Uterus (tissue), 4 donors: Measurements from ENCODE around the gene CPA4. TPM values are rescaled to one million over a fixed set of nuclear protein-coding genes. Genes with fewer than 3 reads are reported as not detected.

ENCODE experiments used
- DNase-seq, 2 donors: peaks; one replicate each; pipeline ENCODE4 v3.0.0-alpha.2; 2019 to 2020
- H3K27ac ChIP-seq, 2 donors: fragments of 200-600 bp; sonication (generic); 1 replicate in 1 of 2; 2 replicates in 1 of 2; pipeline ENCODE4 v1.5.1; 2016 to 2018
- H3K27me3 ChIP-seq, 2 donors: fragments of 200-600 bp; sonication (generic); one replicate each; pipeline ENCODE4 v1.5.1; 2018 to 2019; ENCODE audit warnings: control low read depth in 1 of 2
- H3K36me3 ChIP-seq, 2 donors: fragments of 200-600 bp; sonication (generic); one replicate each; pipeline ENCODE4 v1.5.1; 2019; ENCODE audit warnings: control low read depth in 1 of 2
- H3K4me1 ChIP-seq, 2 donors: fragments of 200-600 bp; sonication (generic); one replicate each; pipeline ENCODE4 v1.5.1; 2018 to 2019; ENCODE audit warnings: control low read depth in 1 of 2
- H3K4me3 ChIP-seq, 2 donors: fragments of 200-600 bp; sonication (generic); 1 replicate in 1 of 2; 2 replicates in 1 of 2; pipeline ENCODE4 v1.5.1; 2018 to 2019; ENCODE audit warnings: mild to moderate bottlenecking in 1 of 2
- H3K9me3 ChIP-seq, 2 donors: fragments of 200-600 bp; sonication (generic); one replicate each; pipeline ENCODE4 v1.5.1; 2019; ENCODE audit warnings: control low read depth in 1 of 2
- POLR2A ChIP-seq, 2 donors: fragments of 450-650 bp; IDR thresholded peaks; one replicate each; pipeline ENCODE4 v1.6.1; 2016; ENCODE audit warnings: antibody characterized with exemption in 2 of 2, mild to moderate bottlenecking in 1 of 2, moderate library complexity in 1 of 2
- intact Hi-C: fragments of 100-400 bp; cut with DNase I; formaldehyde crosslinking; loops from one replicate; pipeline ENCODE4 v1.15.1; 2023; ENCODE audit warnings: low total_unique reads
- total RNA-seq, 4 donors: library from RNA; depleted of rRNA in 3 of 4; stranded (reverse); fragments of >200 nt in 3 of 4; gene quantifications; one replicate each; pipeline versions ENCODE4 v1.1.0 to v1.2.4, GENCODE V29; 2014 to 2023
- TF ChIP-seq, protein P1 (sequence below), 4 experiments: fragments of 200-600 bp in 2 of 4; fragments of 450-650 bp in 2 of 4; sonication (generic) in 2 of 4; IDR thresholded peaks; one replicate each; pipeline ENCODE4 v1.5.1; 2016 to 2019; ENCODE audit warnings: antibody characterized with exemption in 4 of 4, mild to moderate bottlenecking in 2 of 4, moderate library complexity in 1 of 4
- donor health status: DM: yes; HTN: yes; CAD: no.

Gene CPA4
- total RNA-seq, 4 donors from 2014 or later, result 1.3 TPM; not detected in 3

DNA sequence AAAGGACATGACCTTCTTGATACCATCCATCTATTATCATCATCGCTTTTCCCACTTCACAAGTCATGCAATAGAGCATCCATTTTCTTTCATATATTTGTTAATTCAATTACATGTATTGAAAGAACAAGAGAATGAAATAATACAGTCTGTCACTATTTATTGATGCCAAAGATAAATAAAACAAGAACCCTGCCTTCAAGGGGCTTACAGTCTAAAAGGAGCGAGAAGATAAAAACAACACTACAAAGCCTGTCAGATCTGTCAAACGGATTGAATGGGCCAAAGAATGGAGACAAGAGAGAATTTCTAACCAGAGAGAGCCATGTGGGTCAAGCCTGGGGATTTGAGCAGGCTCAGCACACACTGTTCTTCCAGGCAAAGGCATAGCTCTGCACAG is 67.6 kb downstream of the CPA4 start:
- Histone ChIP-seq H3K9me3 (no peaks in the 10 kb centered on the region), H3K27ac (no peak overlapping the region), H3K36me3 (no peaks in the 10 kb centered on the region), H3K27me3 (no peaks in the 10 kb centered on the region), H3K4me3 (no peak overlapping the region), H3K4me1 (peaks cover 7 to 12% of the 10 kb centered on the region in 2 donors)
- intact Hi-C loops, result no loop called here
- DNase-seq, result no peak
- no peak for TF ChIP-seq POLR2A (IDR thresholded peaks at IDR 0.05)
- TF ChIP-seq, protein P1, sequence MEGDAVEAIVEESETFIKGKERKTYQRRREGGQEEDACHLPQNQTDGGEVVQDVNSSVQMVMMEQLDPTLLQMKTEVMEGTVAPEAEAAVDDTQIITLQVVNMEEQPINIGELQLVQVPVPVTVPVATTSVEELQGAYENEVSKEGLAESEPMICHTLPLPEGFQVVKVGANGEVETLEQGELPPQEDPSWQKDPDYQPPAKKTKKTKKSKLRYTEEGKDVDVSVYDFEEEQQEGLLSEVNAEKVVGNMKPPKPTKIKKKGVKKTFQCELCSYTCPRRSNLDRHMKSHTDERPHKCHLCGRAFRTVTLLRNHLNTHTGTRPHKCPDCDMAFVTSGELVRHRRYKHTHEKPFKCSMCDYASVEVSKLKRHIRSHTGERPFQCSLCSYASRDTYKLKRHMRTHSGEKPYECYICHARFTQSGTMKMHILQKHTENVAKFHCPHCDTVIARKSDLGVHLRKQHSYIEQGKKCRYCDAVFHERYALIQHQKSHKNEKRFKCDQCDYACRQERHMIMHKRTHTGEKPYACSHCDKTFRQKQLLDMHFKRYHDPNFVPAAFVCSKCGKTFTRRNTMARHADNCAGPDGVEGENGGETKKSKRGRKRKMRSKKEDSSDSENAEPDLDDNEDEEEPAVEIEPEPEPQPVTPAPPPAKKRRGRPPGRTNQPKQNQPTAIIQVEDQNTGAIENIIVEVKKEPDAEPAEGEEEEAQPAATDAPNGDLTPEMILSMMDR (IDR thresholded peaks at IDR 0.05), result no peak

DNA sequence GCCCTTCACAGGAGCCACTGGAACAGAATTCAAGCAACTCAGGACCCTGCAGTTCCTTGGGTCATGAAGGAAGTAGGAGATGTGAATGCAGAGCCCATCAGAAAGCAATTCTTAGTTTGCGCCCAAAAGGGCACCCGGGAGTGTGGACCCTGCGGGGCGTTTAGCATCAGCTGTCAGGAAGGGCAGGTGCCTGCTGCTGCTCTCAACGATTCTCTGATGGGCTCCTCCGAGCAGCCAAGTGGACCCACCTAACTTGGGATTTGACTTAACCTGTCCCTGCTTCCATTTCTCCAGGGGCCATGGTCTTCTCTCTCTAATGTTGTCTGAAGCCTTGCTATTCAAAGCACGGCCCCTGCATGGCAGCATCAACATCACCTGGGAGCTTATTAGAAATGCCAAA is 68.7 kb downstream of the CPA4 start:
- no peak for DNase-seq
- no peak overlapping the region for H3K4me3 ChIP-seq
- H3K27ac ChIP-seq, result no peak overlapping the region
- no peaks in the 10 kb centered on the region for H3K27me3 ChIP-seq
- TF ChIP-seq POLR2A (IDR thresholded peaks at IDR 0.05), result no peak
- TF ChIP-seq, protein P1 (IDR thresholded peaks at IDR 0.05), result no peak
- no peaks in the 10 kb centered on the region for H3K36me3 ChIP-seq
- no peaks in the 10 kb centered on the region for H3K9me3 ChIP-seq
- intact Hi-C loops, result no loop called here
- peaks cover 3 to 4% of the 10 kb centered on the region in 2 donors for H3K4me1 ChIP-seq

GRCh38 chr7:130362251-130362816 is 69.4 kb downstream of the CPA4 start:
- no peak for DNase-seq
- no peaks in the 10 kb centered on the region for H3K36me3 ChIP-seq
- H3K4me1 ChIP-seq, result no peaks in the 10 kb centered on the region
- no peaks in the 10 kb centered on the region for H3K27me3 ChIP-seq
- H3K4me3 ChIP-seq, result no peak overlapping the region
- intact Hi-C loops, result no loop called here
- TF ChIP-seq, protein P1 (IDR thresholded peaks at IDR 0.05), result no peak
- no peak for TF ChIP-seq POLR2A (IDR thresholded peaks at IDR 0.05)
- no peak overlapping the region for H3K27ac ChIP-seq
- no peaks in the 10 kb centered on the region for H3K9me3 ChIP-seq

DNA sequence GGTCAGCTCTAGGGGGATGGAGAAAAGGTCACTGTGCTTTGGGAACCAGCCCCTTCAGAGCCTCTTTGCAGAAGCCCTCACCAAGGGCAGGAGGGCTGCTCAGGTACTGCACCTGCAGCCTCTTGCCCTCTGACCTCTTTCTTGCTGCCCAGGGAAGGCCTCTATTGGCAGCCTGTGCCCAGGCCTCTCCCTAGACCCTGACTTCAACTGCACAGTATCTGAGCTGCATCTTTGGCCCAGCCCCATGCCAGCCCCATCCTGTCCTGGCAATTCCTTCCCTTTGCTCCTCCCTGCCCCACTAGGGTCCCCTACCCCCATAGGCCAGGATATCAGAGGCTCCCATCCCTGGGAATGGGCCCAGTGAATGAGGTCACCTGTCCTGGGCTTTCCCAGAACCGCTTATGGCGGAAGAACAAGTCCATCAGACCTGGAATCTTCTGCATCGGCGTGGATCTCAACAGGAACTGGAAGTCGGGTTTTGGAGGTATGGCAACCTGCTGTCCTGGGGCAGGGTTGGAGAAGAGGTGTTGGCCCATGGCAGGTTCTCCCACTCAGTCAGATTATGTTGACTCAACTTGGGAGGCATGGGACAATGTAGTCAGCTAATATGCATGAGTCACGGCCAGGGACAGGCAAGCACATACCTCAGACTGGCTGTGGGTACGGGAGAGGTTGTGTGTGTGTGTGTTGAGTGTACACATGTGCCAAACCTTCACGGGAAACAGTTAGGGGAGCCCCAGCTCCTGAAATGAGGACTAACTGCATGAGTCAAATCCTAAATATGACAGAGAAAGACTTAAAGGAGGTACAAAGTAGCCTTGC is 70.3 kb downstream of the CPA4 start:
- DNase-seq, result peak in 1 of 2 donors; percentile 45

More for the DNA sequence above, 70.3 kb downstream of the CPA4 start:
- H3K27ac ChIP-seq, result peak overlapping the region in 1 of 2 donors; percentile 78
- no peaks in the 10 kb centered on the region for H3K36me3 ChIP-seq
- TF ChIP-seq, protein P1 (IDR thresholded peaks at IDR 0.05), result no peak
- no peak for TF ChIP-seq POLR2A (IDR thresholded peaks at IDR 0.05)
- intact Hi-C loops, result no loop called here
- no peaks in the 10 kb centered on the region for H3K9me3 ChIP-seq
- no peak overlapping the region for H3K4me3 ChIP-seq
- H3K27me3 ChIP-seq, result no peaks in the 10 kb centered on the region
- no peaks in the 10 kb centered on the region for H3K4me1 ChIP-seq
